WTC11 (cell line): ENCODE measurements around the gene GPS2. TPM values are rescaled to one million over a fixed set of nuclear protein-coding genes. Genes with fewer than 3 reads are reported as not detected.

Experiments
- ATAC-seq: fragments of 200-7000 bp; cut with Tn5 transposase; 2 replicates; pipeline ENCODE4 v1.10.0; 2021; ENCODE audit warnings: mild to moderate bottlenecking, moderate library complexity
- CTCF ChIA-PET: fragments of 300-600 bp; sonication (Branson Sonifier 250); formaldehyde crosslinking; loops from one replicate; lab custom pipeline; 2021; ENCODE audit warnings: antibody characterized with exemption; lab: Charles Lee
- POLR2A ChIA-PET: fragments of 350-600 bp; sonication (Branson Sonifier 250); formaldehyde crosslinking; loops from one replicate; lab custom pipeline; 2021; ENCODE audit warnings: antibody characterized with exemption; lab: Charles Lee
- DNase-seq: peaks from one replicate; pipeline ENCODE4 v3.0.0; 2021; ENCODE audit warnings: low spot score
- H3K27ac Mint-ChIP-seq: 2 replicates; pipeline ENCODE4 v1.8.0; 2021; ENCODE audit warnings: mixed read lengths
- H3K27me3 Mint-ChIP-seq: 2 replicates; pipeline ENCODE4 v1.8.0; 2021; ENCODE audit warnings: low read depth, mild to moderate bottlenecking, moderate library complexity, mixed read lengths
- H3K36me3 Mint-ChIP-seq: 2 replicates; pipeline ENCODE4 v1.8.0; 2021; ENCODE audit warnings: mixed read lengths
- H3K4me1 Mint-ChIP-seq: 2 replicates; pipeline ENCODE4 v1.8.0; 2022; ENCODE audit warnings: mixed read lengths
- H3K4me3 Mint-ChIP-seq: 2 replicates; pipeline ENCODE4 v1.8.0; 2021; ENCODE audit warnings: mild to moderate bottlenecking, moderate library complexity, mixed read lengths
- H3K9me3 Mint-ChIP-seq: 2 replicates; pipeline ENCODE4 v1.8.0; 2021; ENCODE audit warnings: mixed read lengths
- ATF1 ChIP-seq: sonication (generic); formaldehyde crosslinking; IDR thresholded peaks from 2 replicates; pipeline ENCODE4 v1.8.1; 2023; ENCODE audit warnings: mild to moderate bottlenecking, moderate library complexity, missing genetic modification reagents
- ATF6 ChIP-seq: sonication (generic); formaldehyde crosslinking; IDR thresholded peaks from 2 replicates; pipeline ENCODE4 v1.8.1; 2023; ENCODE audit warnings: mild to moderate bottlenecking, missing genetic modification reagents
- CTCF ChIP-seq: fragments of 200-600 bp; IDR thresholded peaks from 2 replicates; pipeline ENCODE4 v1.8.0; 2022; ENCODE audit warnings: antibody characterized with exemption
- E2F1 ChIP-seq: sonication (generic); formaldehyde crosslinking; IDR thresholded peaks from 2 replicates; pipeline ENCODE4 v1.8.0; 2022; ENCODE audit warnings: mild to moderate bottlenecking, missing genetic modification reagents
- HMGA2 ChIP-seq: fragments of 250-450 bp; sonication (Bioruptor Pico); IDR thresholded peaks from 2 replicates; pipeline ENCODE4 v1.4.0; 2021; ENCODE audit warnings: mild to moderate bottlenecking, moderate library complexity
- IRF2 ChIP-seq: sonication (generic); formaldehyde crosslinking; IDR thresholded peaks from 2 replicates; pipeline ENCODE4 v1.8.0; 2022; ENCODE audit warnings: low read depth, missing genetic modification reagents, borderline replicate concordance
- MAX ChIP-seq: sonication (generic); formaldehyde crosslinking; IDR thresholded peaks from 2 replicates; pipeline ENCODE4 v1.8.0; 2022; ENCODE audit warnings: mild to moderate bottlenecking, missing genetic modification reagents
- NFYB ChIP-seq: sonication (generic); formaldehyde crosslinking; conservative IDR thresholded peaks from 2 replicates; pipeline ENCODE4 v1.8.0; 2022; ENCODE audit warnings: low read depth, missing genetic modification reagents
- SP1 ChIP-seq: sonication (generic); formaldehyde crosslinking; conservative IDR thresholded peaks from 2 replicates; pipeline ENCODE4 v1.8.1; 2022; ENCODE audit warnings: missing genetic modification reagents
- TCF7 ChIP-seq: sonication (generic); formaldehyde crosslinking; IDR thresholded peaks from 2 replicates; pipeline ENCODE4 v1.8.0; 2022; ENCODE audit warnings: mild to moderate bottlenecking, low read depth, missing genetic modification reagents, moderate library complexity
- TEAD4 ChIP-seq: sonication (generic); formaldehyde crosslinking; IDR thresholded peaks from 2 replicates; pipeline ENCODE4 v1.8.0; 2022; ENCODE audit warnings: mild to moderate bottlenecking, missing genetic modification reagents
- ZNF263 ChIP-seq: sonication (generic); formaldehyde crosslinking; IDR thresholded peaks from 2 replicates; pipeline ENCODE4 v1.8.1; 2022; ENCODE audit warnings: low read depth, mild to moderate bottlenecking, moderate library complexity, missing genetic modification reagents
- ZNF396 ChIP-seq: fragments of 250-450 bp; sonication (Bioruptor Pico); IDR thresholded peaks from 2 replicates; pipeline ENCODE4 v1.8.0; 2021; ENCODE audit warnings: mild to moderate bottlenecking, moderate library complexity, borderline replicate concordance
- ZNF416 ChIP-seq: fragments of 250-450 bp; sonication (Bioruptor Pico); IDR thresholded peaks from 2 replicates; pipeline ENCODE4 v1.9.0; 2021; ENCODE audit warnings: mild to moderate bottlenecking, inconsistent platforms
- ZNF532 ChIP-seq: fragments of 250-450 bp; sonication (Bioruptor Pico); IDR thresholded peaks from 2 replicates; pipeline ENCODE4 v1.9.0; 2021; ENCODE audit warnings: mild to moderate bottlenecking, borderline replicate concordance
- ZNF671 ChIP-seq: fragments of 250-450 bp; sonication (Bioruptor Pico); IDR thresholded peaks from 2 replicates; pipeline ENCODE4 v1.8.0; 2021; ENCODE audit warnings: mild to moderate bottlenecking
- total RNA-seq: library from RNA; stranded (reverse); gene quantifications from 3 replicates; pipeline ENCODE4 v1.2.3, GENCODE V29; 2021
- TF ChIP-seq, protein P1 (sequence below): sonication (generic); formaldehyde crosslinking; IDR thresholded peaks from 2 replicates; pipeline ENCODE4 v1.8.1; 2022; ENCODE audit warnings: mild to moderate bottlenecking, missing genetic modification reagents, moderate library complexity, borderline replicate concordance
- TF ChIP-seq, protein P2 (sequence below): sonication (generic); formaldehyde crosslinking; IDR thresholded peaks from 2 replicates; pipeline ENCODE4 v1.8.0; 2022; ENCODE audit warnings: mild to moderate bottlenecking, missing genetic modification reagents
- TF ChIP-seq, protein P3 (sequence below): sonication (generic); formaldehyde crosslinking; IDR thresholded peaks from 2 replicates; pipeline ENCODE4 v1.8.1; 2023; ENCODE audit warnings: mild to moderate bottlenecking, missing genetic modification reagents

Gene GPS2
- total RNA-seq, 1 experiment from 2014 or later, result 55.9 TPM

DNA sequence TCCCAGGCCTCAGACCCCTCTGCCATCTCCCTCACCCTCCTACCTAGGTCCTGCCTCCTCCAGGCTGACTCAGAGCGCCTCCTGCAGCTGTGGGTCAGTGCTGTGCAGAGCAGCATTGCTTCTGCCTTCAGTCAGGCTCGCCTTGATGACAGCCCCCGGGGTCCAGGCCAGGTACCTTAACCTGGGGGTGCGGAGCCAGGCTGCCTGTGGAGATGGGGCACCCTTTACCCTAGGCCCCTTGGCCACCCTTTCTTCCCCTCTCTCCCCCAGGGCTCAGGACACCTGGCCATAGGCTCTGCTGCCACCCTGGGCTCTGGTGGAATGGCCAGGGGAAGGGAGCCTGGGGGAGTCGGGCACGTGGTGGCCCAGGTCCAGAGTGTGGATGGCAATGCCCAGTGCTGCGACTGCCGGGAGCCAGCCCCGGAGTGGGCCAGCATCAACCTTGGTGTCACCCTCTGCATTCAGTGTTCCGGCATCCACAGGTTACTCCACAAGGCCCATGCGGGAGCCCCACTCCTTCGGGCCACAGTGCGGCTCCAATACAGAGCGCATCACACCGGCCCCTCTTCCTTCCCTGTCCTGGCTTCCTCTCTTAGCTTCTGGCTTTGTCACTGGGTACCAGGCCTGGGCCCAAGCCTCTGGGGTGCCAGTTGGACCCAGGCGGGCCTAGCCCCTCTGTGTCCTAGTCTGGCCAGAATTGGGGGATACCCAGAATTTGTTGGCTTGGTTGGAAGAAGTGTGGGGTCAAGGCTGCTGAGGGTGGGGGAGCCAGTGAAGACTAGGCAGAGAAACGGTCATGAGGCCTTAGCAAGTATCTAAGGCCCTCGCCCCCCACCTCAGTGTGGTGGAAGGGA, 31.8 kb upstream of the GPS2 start:
- ChIA-PET CTCF (interaction anchor here (1.1 to 2.6 kb wide), 3 partner anchors 9 to 10 kb away, joined by 4 to 7 read pairs (median 6); partner anchors contain the start of gene ACAP1), POLR2A (no interaction called here)
- DNase-seq (no peak), ATAC-seq (no peak)
- Mint-ChIP-seq H3K27ac (no peak overlapping the region), H3K4me3 (no peak overlapping the region), H3K36me3 (no peaks in the 10 kb centered on the region), H3K9me3 (no peaks in the 10 kb centered on the region), H3K4me1 (peaks cover 11% of the 10 kb centered on the region), H3K27me3 (peaks cover 6% of the 10 kb centered on the region; the same call in 1 of the 2 replicates)
- no peak for TF ChIP-seq HMGA2
- TF ChIP-seq IRF2, result no peak
- no peak for TF ChIP-seq E2F1 (CRISPR knock-in tag)
- TF ChIP-seq ZNF671 (CRISPR knock-in tag), result no peak
- no peak for TF ChIP-seq ZNF396
- no peak for TF ChIP-seq ZNF416 (CRISPR knock-in tag)
- no peak for TF ChIP-seq ATF1

DNA sequence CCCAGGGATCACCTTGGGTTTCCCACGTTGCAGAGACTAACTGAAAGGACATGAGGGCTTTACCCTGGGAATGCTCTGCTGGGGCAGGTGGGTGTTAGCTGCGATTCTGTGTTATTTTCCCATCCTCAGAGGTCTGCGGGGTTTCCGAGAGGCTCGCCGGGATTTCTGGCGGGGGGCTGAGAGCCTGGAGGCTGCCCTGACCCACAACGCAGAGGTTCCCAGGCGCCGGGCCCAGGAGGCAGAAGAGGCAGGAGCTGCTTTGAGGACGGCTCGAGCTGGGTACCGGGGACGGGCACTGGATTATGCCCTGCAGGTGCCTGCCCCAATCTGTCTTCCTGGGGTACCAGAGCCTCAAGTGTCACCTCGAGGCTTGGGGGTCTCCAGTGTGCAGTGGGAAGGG, 28.1 kb upstream of the GPS2 start:
- H3K36me3 Mint-ChIP-seq, result peaks cover 3% of the 10 kb centered on the region; the same call in 1 of the 2 replicates
- ATAC-seq (no peak), DNase-seq (no peak)
- CTCF ChIA-PET, result interaction anchor here (1.2 to 1.5 kb wide), 2 partner anchors 17 to 51 kb away, joined by 3 to 6 read pairs; partner anchors contain the start of gene PLSCR3
- TF ChIP-seq ZNF263, result no peak
- no peak for TF ChIP-seq TCF7 (CRISPR knock-in tag)
- TF ChIP-seq, protein P1, sequence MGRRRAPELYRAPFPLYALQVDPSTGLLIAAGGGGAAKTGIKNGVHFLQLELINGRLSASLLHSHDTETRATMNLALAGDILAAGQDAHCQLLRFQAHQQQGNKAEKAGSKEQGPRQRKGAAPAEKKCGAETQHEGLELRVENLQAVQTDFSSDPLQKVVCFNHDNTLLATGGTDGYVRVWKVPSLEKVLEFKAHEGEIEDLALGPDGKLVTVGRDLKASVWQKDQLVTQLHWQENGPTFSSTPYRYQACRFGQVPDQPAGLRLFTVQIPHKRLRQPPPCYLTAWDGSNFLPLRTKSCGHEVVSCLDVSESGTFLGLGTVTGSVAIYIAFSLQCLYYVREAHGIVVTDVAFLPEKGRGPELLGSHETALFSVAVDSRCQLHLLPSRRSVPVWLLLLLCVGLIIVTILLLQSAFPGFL, result no peak
- TF ChIP-seq NFYB (CRISPR knock-in tag), result no peak
- TF ChIP-seq ZNF396, result no peak
- TF ChIP-seq CTCF, result no peak
- TF ChIP-seq SP1, result no peak
- TF ChIP-seq ATF6, result no peak
- TF ChIP-seq, protein P2, sequence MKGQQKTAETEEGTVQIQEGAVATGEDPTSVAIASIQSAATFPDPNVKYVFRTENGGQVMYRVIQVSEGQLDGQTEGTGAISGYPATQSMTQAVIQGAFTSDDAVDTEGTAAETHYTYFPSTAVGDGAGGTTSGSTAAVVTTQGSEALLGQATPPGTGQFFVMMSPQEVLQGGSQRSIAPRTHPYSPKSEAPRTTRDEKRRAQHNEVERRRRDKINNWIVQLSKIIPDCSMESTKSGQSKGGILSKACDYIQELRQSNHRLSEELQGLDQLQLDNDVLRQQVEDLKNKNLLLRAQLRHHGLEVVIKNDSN (CRISPR knock-in tag), result no peak
- TF ChIP-seq MAX (CRISPR knock-in tag), result no peak
- TF ChIP-seq TEAD4, result no peak
- TF ChIP-seq, protein P3, sequence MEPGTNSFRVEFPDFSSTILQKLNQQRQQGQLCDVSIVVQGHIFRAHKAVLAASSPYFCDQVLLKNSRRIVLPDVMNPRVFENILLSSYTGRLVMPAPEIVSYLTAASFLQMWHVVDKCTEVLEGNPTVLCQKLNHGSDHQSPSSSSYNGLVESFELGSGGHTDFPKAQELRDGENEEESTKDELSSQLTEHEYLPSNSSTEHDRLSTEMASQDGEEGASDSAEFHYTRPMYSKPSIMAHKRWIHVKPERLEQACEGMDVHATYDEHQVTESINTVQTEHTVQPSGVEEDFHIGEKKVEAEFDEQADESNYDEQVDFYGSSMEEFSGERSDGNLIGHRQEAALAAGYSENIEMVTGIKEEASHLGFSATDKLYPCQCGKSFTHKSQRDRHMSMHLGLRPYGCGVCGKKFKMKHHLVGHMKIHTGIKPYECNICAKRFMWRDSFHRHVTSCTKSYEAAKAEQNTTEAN (CRISPR knock-in tag), result no peak
- no peak for TF ChIP-seq ZNF532
- POLR2A ChIA-PET, result interaction anchor here (0.8 kb wide), 1 partner anchor 19 kb away, joined by 3 read pairs; no protein-coding TSS in a partner anchor
- no peak overlapping the region for H3K27ac Mint-ChIP-seq
- H3K4me1 Mint-ChIP-seq, result no peaks in the 10 kb centered on the region
- H3K27me3 Mint-ChIP-seq, result no peaks in the 10 kb centered on the region; the same call in 1 of the 2 replicates
- H3K9me3 Mint-ChIP-seq, result no peaks in the 10 kb centered on the region
- no peak overlapping the region for H3K4me3 Mint-ChIP-seq
